Duodenal mucosa (tissue), 2 donors: Measurements from ENCODE around the gene APP.

ENCODE experiments used
- H3K27ac ChIP-seq: one replicate; pipeline ENCODE4 v1.7.0; 2013; ENCODE audit warnings: low read depth, low read length
- H3K27me3 ChIP-seq, 2 donors: one replicate each; pipeline ENCODE4 v1.7.0; 2013; ENCODE audit warnings: low read length in 2 of 2, control low read depth in 1 of 2; ENCODE audit not compliant: insufficient read depth in 2 of 2, control insufficient read depth in 1 of 2
- H3K36me3 ChIP-seq, 2 donors: one replicate each; pipeline ENCODE4 v1.7.0; 2013; ENCODE audit warnings: low read length in 2 of 2, control low read depth in 1 of 2; ENCODE audit not compliant: insufficient read depth in 2 of 2, control insufficient read depth in 1 of 2
- H3K4me1 ChIP-seq, 2 donors: one replicate each; pipeline ENCODE4 v1.7.0; 2013; ENCODE audit warnings: low read length in 2 of 2, control low read depth in 1 of 2; ENCODE audit not compliant: insufficient read depth in 2 of 2, control insufficient read depth in 1 of 2
- H3K4me3 ChIP-seq, 2 donors: one replicate each; pipeline ENCODE4 v1.7.0; 2013; ENCODE audit warnings: low read length in 2 of 2, low read depth in 1 of 2
- H3K9ac ChIP-seq, 2 donors: one replicate each; pipeline ENCODE4 v1.7.0; 2013; ENCODE audit warnings: low read length in 2 of 2, low read depth in 1 of 2
- H3K9me3 ChIP-seq, 2 donors: one replicate each; pipeline ENCODE4 v1.7.0; 2013; ENCODE audit warnings: low read length in 2 of 2, control low read depth in 1 of 2; ENCODE audit not compliant: control insufficient read depth in 1 of 2

Gene APP

GRCh38 chr21:25944672-25945213 lies 225.8 kb downstream of the APP start:
- H3K27me3 ChIP-seq, result no peaks in the 10 kb centered on the region
- no peak overlapping the region for H3K27ac ChIP-seq
- H3K4me1 ChIP-seq, result peaks cover 7 to 17% of the 10 kb centered on the region in 2 donors
- no peak overlapping the region for H3K9ac ChIP-seq
- peaks cover 0 to 7% of the 10 kb centered on the region in 2 donors for H3K9me3 ChIP-seq
- H3K36me3 ChIP-seq, result peaks cover 3 to 4% of the 10 kb centered on the region in 2 donors
- H3K4me3 ChIP-seq, result no peak overlapping the region

DNA sequence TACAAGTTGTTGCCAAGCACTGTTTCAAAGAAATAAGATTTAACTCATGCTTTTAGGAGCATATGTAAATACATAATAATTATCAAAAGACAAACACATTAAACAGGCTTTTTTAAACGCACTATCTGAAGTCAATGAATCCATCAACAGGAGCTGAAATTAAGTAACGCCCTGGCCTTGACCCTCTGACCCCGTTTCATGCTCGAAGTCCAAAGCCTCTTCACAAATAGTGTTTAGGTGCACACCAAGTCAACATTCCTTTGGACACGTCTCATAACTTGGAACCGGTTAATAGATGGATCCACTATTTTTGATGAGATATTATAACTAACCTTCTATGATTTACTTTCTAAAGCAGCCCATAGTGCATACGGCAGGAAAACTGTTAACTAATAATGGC lies 226.5 kb downstream of the APP start:
- Histone ChIP-seq H3K4me1 (peaks cover 7 to 17% of the 10 kb centered on the region in 2 donors), H3K9me3 (peaks cover 0 to 7% of the 10 kb centered on the region in 2 donors), H3K36me3 (peaks cover 3 to 4% of the 10 kb centered on the region in 2 donors), H3K4me3 (no peak overlapping the region), H3K27me3 (no peaks in the 10 kb centered on the region), H3K9ac (no peak overlapping the region), H3K27ac (no peak overlapping the region)

GRCh38 chr21:25942135-25942534 lies 228.4 kb downstream of the APP start:
- peaks cover 0 to 7% of the 10 kb centered on the region in 2 donors for H3K9me3 ChIP-seq
- H3K36me3 ChIP-seq, result peaks cover 3 to 4% of the 10 kb centered on the region in 2 donors
- H3K27ac ChIP-seq, result no peak overlapping the region
- H3K4me1 ChIP-seq, result peaks cover 14 to 34% of the 10 kb centered on the region in 2 donors
- H3K4me3 ChIP-seq, result no peak overlapping the region
- H3K27me3 ChIP-seq, result no peaks in the 10 kb centered on the region
- no peak overlapping the region for H3K9ac ChIP-seq

GRCh38 chr21:25939396-25939761 lies 231.2 kb downstream of the APP start:
- H3K27me3 ChIP-seq, result no peaks in the 10 kb centered on the region
- no peak overlapping the region for H3K27ac ChIP-seq
- no peaks in the 10 kb centered on the region for H3K9me3 ChIP-seq
- H3K9ac ChIP-seq, result no peak overlapping the region
- H3K36me3 ChIP-seq, result no peaks in the 10 kb centered on the region
- peaks cover 12 to 33% of the 10 kb centered on the region in 2 donors for H3K4me1 ChIP-seq
- no peak overlapping the region for H3K4me3 ChIP-seq

GRCh38 chr21:25938658-25939395 lies 231.7 kb downstream of the APP start:
- peak overlapping the region in 1 of 2 donors; percentile 29 for H3K4me3 ChIP-seq
- no peaks in the 10 kb centered on the region for H3K36me3 ChIP-seq
- no peak overlapping the region for H3K9ac ChIP-seq
- no peaks in the 10 kb centered on the region for H3K9me3 ChIP-seq
- no peaks in the 10 kb centered on the region for H3K27me3 ChIP-seq
- no peak overlapping the region for H3K27ac ChIP-seq
- H3K4me1 ChIP-seq, result peaks cover 7 to 28% of the 10 kb centered on the region in 2 donors

DNA sequence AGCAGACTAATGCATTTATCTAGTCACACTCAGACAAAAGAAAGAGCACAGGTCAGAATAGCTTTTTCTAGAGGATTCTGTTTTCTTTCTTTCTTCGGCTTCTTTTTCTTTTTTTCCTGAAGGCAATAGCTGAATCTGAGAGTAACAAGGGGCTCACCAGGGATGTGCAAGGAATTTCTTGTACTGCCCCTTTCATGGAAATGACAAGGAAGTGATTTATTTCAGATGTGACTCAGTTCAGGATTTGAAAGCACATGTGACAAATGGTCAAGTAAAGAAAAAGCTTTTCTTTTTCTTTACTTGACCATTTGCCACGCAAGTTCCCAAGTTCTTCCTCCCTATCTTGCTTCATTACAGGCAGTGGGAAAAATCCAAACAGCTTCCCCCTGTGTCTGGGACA lies 233.8 kb downstream of the APP start:
- no peak overlapping the region for H3K4me3 ChIP-seq
- H3K27ac ChIP-seq, result no peak overlapping the region
- no peaks in the 10 kb centered on the region for H3K27me3 ChIP-seq
- no peak overlapping the region for H3K9ac ChIP-seq
- no peaks in the 10 kb centered on the region for H3K9me3 ChIP-seq
- peaks cover 7 to 28% of the 10 kb centered on the region in 2 donors for H3K4me1 ChIP-seq
- no peaks in the 10 kb centered on the region for H3K36me3 ChIP-seq

DNA sequence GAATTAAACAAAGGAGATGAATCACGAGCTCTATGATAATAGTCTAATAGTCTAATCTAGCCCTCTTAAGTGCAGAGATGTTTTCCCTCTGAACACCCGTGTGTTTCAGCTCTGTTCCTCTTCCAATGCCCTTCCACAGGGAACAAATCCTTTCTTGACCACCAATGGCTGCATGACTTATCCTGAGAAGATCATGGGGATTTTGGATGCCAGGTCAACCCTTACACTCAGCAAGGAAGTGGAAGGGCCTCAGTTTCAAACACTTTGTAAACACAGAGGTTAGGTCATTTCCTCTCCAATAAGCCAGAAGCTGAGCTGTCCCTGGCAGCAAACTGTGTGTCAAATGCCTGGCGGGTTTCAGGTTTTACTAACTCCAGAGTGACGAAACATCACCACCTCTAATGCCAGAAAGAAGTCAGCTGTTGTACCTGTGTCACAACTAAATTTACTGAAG lies 235.8 kb downstream of the APP start:
- Histone ChIP-seq H3K36me3 (no peaks in the 10 kb centered on the region), H3K27me3 (no peaks in the 10 kb centered on the region), H3K9me3 (no peaks in the 10 kb centered on the region), H3K27ac (no peak overlapping the region), H3K4me3 (no peak overlapping the region), H3K4me1 (peaks cover 7 to 28% of the 10 kb centered on the region in 2 donors), H3K9ac (no peak overlapping the region)

GRCh38 chr21:25934130-25934529 lies 236.4 kb downstream of the APP start:
- no peak overlapping the region for H3K9ac ChIP-seq
- H3K9me3 ChIP-seq, result no peaks in the 10 kb centered on the region
- H3K27ac ChIP-seq, result no peak overlapping the region
- no peak overlapping the region for H3K4me3 ChIP-seq
- peaks cover 7 to 22% of the 10 kb centered on the region in 2 donors for H3K4me1 ChIP-seq
- no peaks in the 10 kb centered on the region for H3K27me3 ChIP-seq
- no peaks in the 10 kb centered on the region for H3K36me3 ChIP-seq

DNA sequence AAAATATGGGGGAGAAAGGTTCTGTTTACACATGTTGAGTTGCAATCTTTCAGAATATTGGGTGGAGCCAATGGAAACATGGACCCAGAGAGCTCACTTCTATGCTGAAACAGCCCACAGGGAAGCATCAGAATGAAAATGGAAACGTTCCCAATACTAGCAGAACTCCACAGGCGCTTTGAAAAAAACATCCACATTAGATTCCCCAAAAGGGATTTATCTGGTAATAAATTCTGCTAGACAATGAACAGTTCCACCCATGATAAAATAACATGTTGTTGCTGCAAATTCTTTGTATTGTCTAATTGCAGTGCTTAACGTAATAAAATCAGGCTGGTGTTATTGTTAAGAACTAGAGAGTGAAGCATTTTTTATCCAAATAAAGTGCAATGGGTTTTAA lies 238.8 kb downstream of the APP start:
- Histone ChIP-seq H3K9ac (no peak overlapping the region), H3K4me3 (no peak overlapping the region), H3K9me3 (no peaks in the 10 kb centered on the region), H3K36me3 (no peaks in the 10 kb centered on the region), H3K27me3 (no peaks in the 10 kb centered on the region), H3K27ac (no peak overlapping the region), H3K4me1 (peaks cover 0 to 5% of the 10 kb centered on the region in 2 donors)

DNA sequence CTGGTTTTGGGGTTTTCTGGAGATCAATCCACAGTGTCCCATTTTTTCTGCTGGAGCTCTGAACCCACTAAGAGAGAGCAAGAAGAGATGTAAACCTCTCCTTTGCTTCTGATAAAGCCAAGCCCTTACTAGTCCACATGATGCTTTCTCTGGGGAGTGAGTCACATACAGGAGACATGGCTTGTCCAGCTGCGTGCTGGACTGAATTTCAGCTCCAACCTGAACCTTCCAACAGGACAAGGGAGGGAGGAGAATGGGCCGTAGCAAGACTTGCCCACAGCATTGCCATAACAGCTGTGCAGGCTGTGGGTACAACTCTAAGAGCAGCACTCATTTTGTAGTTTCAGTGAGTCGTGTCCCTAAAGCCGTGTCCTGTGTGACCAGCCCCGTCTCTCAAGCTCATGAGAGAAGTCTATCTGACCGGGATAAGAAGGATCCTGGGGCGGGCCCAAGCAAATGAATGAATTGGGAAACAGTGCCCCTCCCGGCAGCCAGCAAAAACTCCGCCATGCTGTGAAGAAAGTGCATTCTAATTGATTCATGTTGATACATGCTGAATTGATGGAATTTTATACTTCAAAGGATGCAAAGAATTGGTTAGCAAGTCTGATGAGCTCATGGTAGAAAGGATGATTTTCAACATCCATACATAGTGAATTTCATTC lies 240.6 kb downstream of the APP start:
- H3K27me3 ChIP-seq, result no peaks in the 10 kb centered on the region
- peaks cover 7 to 11% of the 10 kb centered on the region in 2 donors for H3K4me1 ChIP-seq
- H3K9me3 ChIP-seq, result no peaks in the 10 kb centered on the region
- no peak overlapping the region for H3K9ac ChIP-seq
- H3K27ac ChIP-seq, result no peak overlapping the region
- no peak overlapping the region for H3K4me3 ChIP-seq
- H3K36me3 ChIP-seq, result no peaks in the 10 kb centered on the region
